Measurements from ENCODE around the gene DNAH6. TPM values are rescaled to one million over a fixed set of nuclear protein-coding genes. Genes with fewer than 3 reads are reported as not detected.

DNAH6 gene, protein sequence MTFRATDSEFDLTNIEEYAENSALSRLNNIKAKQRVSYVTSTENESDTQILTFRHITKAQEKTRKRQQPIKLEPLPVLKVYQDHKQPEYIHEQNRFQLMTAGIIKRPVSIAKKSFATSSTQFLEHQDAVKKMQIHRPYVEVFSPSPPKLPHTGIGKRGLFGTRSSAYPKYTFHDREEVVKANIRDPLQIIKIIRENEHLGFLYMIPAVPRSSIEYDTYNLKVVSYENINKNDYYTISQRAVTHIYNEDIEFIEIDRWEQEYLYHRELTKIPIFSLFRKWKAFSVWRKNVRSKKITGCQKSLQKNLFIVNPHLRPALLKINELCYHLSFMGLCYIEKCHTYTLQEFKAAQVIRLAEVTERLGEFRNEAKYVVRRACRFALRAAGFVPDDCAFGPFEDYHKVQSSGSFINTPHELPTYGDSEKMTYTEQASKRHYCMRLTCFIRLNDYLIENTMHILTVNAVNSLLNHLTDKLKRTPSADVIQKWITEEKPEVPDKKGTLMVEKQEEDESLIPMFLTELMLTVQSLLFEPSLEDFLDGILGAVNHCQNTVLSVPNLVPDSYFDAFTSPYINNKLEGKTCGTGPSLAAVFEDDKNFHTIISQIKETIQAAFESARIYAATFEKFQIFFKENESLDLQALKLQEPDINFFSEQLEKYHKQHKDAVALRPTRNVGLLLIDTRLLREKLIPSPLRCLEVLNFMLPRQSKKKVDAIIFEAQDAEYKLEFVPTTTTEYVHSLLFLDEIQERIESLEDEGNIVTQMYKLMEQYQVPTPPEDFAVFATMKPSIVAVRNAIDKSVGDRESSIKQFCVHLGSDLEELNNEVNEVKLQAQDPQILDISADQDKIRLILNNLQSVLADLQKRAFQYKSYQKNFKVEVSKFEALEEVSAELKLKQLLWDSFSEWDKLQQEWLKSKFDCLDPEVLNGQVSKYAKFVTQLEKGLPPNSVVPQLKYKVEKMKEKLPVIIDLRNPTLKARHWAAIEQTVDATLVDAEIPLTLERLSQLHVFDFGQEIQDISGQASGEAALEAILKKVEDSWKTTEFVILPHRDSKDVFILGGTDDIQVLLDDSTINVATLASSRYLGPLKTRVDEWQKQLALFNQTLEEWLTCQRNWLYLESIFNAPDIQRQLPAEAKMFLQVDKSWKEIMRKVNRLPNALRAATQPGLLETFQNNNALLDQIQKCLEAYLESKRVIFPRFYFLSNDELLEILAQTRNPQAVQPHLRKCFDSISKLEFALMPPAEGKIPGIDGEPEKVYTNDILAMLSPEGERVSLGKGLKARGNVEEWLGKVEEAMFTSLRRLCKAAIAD (N-terminal part only)
- 2.5 TPM for total RNA-seq

DNA sequence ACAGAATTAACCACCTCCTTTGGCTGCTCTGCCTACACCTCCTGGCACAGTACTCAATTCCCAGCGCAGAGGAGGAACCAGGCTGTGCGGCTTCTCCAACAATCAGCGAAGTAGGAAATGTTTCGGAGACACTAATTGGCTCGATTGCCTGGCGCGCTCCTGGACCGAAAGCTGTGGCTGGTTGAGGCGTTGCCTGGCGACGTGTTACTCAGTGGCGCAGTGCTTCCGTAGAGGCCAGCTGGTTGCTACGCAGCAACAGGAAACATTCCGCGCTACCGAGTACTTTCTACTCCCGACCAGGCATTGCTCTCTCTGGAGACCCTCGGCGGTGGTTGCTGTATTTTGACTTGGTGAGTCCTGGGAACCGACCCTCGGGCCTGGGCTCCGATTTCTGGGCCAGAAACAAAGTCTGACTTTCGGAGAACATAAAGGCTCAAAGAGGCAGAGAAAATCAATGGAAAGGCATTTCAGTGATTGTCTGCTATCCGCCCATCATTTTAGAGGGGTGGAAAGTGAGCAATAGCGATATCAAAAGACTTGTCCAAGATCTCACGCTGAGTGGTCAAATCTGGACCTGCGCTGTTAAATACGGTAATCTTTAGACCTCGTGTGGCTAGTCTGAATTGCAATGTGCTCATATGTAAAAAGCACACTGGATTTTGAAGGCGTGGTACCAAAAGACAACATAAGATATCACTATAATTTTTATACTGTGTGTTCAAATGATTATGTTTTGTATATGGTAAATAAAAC lies at the start of gene DNAH6:
DNAH6 (plus strand) TSS at position 265 of the 753 bp plus-strand sequence. CDS start 1,329 bp downstream, outside the sequence.

Other genes starting within 250 kb of the DNAH6 start
- gene SUCLG1, start 57.2 kb upstream of the DNAH6 start, total RNA-seq, result 53.5 TPM